Esophagus muscularis mucosa (tissue), 3 donors: ENCODE results near the gene ZCWPW1.

Experiments used
- CTCF ChIP-seq, 3 experiments: fragments of 200-600 bp in 2 of 3; fragments of 450-650 bp in 1 of 3; sonication (generic) in 2 of 3; IDR thresholded peaks; one replicate each; pipeline ENCODE4 v1.5.1; 2017 to 2019; ENCODE audit warnings: antibody characterized with exemption in 3 of 3, mild to moderate bottlenecking in 2 of 3, moderate library complexity in 1 of 3
- POLR2A ChIP-seq: fragments of 450-650 bp; IDR thresholded peaks from one replicate; pipeline ENCODE4 v1.6.1; 2017; ENCODE audit warnings: antibody characterized with exemption, moderate library complexity, mild to moderate bottlenecking, low read depth
- POLR2AphosphoS5 ChIP-seq, 2 donors: sonication (generic); formaldehyde crosslinking; IDR thresholded peaks; one replicate each; pipeline ENCODE4 v1.6.1; 2017; ENCODE audit warnings: antibody characterized with exemption in 2 of 2

- TF ChIP-seq POLR2AphosphoS5 (IDR thresholded peaks at IDR 0.05) (no peak), CTCF (IDR thresholded peaks at IDR 0.05) (no peak), POLR2A (no peak)
These were observed 9.7 kb upstream of the ZCWPW1 start for GRCh38 chr7:100438172-100438571.
